DMS79 treated with DMSO at 0.1 percent for 48 hours (cell line): Measurements from ENCODE around the gene ARL11.
A peak's percentile ranks its signal among the peaks of the same experiment; 100 is the strongest.

Experiments used
- DNase-seq: peaks from one replicate; lab custom pipeline; 2025; lab: John Stamatoyannopoulos, UW

ARL11 gene

DNA sequence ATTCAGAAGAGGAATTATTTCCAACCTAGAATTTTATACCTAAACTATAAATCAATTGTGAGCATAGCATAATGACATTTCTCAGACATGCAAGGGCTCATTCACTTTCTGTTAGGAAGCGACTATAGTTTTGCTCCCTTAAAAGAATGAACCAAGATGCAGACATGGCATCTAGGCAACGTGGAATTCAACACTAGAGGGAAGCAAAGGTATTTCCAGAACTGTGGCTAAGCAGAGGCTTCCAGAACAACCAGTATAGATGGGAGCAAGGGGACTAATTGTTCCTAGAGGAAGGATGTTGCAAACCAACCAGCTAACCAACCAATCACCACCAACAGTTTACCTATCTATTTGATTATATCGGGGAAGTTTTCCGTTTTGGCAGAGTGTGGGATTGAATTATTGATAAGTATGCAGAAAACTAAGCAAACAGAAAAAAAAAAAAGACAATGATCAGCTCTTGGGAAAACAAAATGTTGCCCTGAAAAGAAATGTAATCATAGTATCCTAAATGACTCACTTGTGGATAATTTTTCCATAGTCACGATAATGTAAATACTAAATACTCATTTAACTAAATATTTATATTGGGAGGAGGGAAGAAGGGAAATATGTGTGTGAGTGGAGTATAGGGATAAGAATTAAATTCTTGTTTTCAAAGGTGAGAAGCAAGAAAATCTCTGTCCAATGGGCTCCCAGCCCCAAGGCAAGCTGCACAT is 21.1 kb downstream of the ARL11 start:
- no peak for DNase-seq

- DNase-seq = no peak
These were observed 21.6 kb downstream of the ARL11 start for GRCh38 chr13:49649963-49650312.

DNA sequence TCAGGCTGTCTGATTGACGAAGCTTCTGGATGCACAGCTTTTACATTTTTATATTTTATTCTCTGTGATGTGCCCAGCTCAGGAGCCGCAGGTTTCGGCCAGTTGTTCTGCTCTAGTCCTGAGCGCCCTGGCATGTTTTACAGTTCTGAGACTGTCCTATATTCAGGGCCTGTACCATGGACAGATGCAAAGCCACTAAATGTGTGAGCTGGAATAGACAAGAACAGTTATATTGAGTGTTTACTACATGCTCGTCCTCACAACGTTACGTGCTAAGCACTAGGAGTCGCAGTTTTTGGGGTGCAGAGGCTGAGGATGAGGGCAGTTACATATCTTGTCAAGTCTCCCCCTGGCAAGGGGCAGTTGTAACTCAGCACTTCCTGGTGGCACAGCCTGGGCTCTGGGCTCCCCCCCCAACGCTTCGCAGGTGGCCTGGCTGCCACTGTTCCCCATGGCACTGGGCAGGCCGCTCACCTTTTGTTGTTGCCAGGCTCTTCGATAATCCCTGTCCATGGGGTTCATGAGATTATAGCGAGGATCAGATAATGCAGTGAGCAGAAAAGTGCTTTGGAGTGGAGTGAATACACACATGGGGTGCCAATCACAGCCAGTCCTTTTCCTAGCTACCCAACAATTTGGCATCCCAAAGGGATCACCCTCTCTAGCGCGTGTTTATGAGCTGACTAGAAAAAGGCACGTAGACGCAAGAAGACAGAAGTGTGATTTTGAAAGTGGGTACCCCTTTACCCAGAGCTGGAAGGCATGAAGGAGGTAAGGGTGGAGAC is 23.5 kb downstream of the ARL11 start:
- no peak for DNase-seq

DNA sequence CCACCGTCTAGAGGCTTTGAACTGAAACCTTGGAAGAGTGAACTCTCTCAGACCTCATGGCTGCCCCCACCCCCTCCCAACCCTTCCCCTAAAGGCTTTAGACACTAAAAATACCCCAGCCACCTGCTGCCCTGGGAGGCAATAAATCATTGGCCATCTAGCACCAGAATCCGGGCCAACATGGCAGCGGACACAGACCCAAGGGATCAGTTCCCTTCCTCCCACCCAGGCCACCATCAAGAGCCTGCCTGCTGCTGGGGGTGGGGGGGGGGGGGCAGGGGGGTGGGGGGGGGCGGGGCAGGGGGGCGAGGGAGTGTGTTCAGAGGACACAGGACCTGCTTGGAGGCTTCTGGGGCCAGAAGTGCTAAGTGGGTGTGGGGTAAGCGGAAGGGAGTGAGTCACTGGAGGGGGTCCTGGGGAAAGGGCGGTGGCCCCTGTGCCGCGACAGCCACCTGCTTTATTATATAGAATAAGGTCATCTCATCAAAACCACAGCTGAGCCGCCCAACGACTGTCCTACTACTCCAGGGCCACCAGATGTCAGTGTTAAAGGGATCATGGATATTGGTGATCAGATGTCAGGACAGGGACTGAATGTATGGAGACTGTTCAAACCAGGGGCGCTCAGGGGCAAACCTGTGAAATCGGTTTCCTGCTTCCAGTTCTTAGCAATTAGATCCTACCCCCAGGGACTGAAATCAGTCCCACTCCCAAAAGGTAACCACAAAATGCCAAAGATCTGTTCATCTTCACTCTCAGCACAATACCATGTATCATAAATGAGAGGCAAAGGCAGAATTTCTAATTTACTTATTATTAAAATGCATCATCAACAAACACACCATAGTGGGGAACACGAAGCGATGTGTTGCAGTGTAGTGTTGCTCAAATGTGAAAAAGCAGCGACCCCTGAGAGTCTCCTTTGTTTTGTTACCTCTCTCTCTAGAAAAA is 24.3 kb downstream of the ARL11 start:
- DNase-seq = no peak

DNA sequence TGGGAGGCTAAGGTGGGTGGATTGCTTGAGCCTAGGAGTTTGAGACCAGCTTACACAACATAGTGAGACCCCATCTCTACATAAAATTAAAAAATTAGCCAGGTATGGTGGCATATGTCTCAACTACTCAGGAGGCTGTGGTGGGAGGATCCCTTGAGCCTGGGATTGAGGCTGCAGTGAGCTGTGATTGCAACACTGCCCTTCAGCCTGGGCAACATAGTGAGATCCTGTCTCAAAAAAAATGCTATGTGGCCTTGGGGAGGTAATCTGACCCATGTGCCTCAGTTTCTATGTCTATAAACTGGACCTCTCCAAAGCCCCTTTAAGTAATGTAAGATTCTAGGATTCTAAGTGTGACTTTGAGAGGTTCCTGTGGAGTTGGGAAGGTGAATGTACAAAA is 25.2 kb downstream of the ARL11 start:
- DNase-seq = no peak

DNA sequence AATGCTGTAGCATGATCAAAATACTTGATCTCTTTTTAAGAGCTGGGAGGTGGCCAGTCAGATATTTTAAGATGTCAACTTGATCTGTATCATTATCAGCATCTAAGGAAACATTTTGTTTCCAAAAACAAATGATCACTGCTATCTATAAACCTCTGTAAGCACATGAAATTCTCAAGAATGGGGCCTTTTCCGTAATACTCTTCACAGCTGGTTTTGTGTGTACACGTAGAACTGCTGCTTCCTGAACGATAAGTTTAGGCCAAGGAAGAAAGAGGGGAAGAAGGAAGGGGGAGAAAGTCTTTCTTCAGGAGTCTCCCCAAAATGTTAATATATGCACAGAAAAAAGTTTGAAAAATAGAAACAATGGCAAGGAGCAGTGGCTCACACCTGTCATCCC is 25.7 kb downstream of the ARL11 start:
- no peak for DNase-seq

DNA sequence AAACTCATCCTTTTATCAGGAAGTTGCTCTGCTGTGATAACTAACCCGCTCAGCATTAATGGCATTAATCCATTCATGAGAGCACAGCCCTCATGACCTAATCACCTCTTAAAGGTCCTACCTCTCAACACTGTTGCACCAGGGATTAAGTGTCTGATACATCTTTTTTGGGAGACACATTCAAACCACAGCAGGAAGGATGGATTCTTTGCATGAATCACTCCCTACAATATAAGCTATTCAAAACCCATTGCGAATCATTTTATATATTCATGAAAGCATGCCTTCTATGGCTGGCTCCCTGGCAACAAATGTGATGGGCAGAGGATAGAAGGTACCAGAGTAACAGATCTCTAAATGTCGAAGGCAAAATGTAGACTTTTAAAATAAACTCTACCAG is 27.6 kb downstream of the ARL11 start:
- DNase-seq = no peak

- no peak for DNase-seq
These were observed 28.9 kb downstream of the ARL11 start for GRCh38 chr13:49657241-49657641.

GRCh38 chr13:49664606-49665005 is 36.3 kb downstream of the ARL11 start:
- DNase-seq = no peak

- DNase-seq = no peak
These were observed 39.5 kb downstream of the ARL11 start for GRCh38 chr13:49667773-49668172.

DNA sequence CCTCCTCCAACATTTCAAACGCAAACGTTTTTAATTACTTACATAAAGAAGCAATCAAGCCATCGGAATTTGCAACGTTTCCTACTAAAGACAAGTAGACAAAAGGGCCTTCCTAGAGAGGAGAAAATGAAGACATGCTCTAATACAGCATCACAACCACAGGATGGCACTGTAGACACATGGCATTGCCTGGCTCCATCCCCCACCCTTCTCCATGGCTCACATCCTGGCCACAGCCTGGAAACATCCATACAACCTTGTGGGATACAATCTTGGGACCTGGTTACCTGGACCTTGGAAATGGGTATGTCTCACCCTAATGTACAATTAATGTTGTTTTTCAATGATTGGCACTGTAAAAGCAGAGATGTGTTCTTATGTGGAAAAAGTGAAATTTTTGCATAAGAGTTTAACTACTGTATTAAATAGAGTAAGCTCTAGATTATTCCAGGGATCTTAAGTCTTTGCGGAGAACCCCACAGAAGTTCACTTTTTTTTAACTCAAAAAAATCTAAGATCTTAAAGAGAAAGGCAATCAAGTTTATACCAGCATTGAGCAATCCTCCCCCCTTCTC is 41.5 kb downstream of the ARL11 start:
- peak; percentile 51 for DNase-seq

GRCh38 chr13:49670828-49671227 is 42.5 kb downstream of the ARL11 start:
- no peak for DNase-seq

- DNase-seq = no peak
These were observed 48.4 kb downstream of the ARL11 start for GRCh38 chr13:49676581-49677298.

DNA sequence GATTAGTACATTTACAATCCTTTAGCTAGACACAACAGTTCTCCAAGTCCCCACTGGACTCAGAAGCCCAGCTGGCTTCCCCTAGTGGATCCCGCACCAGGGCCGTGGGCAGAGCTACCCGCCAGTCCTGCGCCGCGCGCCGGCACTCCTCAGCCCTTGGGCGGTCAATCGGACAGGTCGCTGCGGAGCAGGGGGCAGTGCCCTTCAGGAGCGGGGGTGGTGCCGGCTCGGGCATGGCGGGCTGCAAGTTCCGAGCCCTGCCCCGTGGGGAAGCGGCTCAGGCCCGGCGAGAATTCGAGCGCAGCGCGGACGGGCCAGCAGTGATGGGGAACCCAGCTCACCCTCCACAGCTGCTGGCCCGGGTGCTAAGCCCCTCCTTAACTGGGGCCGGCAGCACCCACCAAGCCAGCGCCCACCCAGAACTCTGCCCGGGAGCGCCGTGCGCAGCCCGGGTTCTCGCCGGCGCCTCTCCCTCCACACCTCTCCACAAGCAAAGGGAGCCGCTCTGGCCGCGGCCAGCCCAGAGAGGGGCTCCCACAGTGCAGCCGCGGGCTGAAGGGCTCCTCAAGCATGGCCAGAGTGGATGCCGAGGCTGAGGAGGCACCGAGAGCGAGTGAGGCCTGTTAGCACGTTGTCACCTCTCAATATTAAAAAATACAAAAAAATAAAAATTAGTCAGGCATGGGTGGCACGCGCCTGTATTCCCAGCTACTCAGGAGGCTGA is 50.0 kb downstream of the ARL11 start:
- no peak for DNase-seq

GRCh38 chr13:49679246-49679645 is 50.9 kb downstream of the ARL11 start:
- no peak for DNase-seq

GRCh38 chr13:49681842-49682435 is 53.6 kb downstream of the ARL11 start:
- no peak for DNase-seq
